HEK293 (cell line): ENCODE results near the gene ZAP70.

ENCODE experiments used
- CTCF ChIA-PET: fragments of 350-600 bp; formaldehyde crosslinking; extraction: SDS; loops from one replicate; lab custom pipeline; 2021; ENCODE audit warnings: antibody characterized with exemption; lab: Yijun Ruan, JAX
- POLR2A ChIA-PET: fragments of 300-600 bp; formaldehyde crosslinking; extraction: SDS; loops from one replicate; lab custom pipeline; 2020; ENCODE audit warnings: antibody characterized with exemption, inconsistent platforms; lab: Yijun Ruan, JAX
- H3K27ac ChIP-seq: fragments of 200-500 bp; sonication (Bioruptor generic); 2 replicates; pipeline ENCODE4 v1.5.1; 2014; ENCODE audit warnings: low read depth, low read length, control low read depth, inconsistent platforms; ENCODE audit errors: extremely low read depth
- H3K36me3 ChIP-seq, 2 experiments: fragments of 200-500 bp in 1 of 2; sonication (Bioruptor generic) in 1 of 2; 1 replicate in 1 of 2; 2 replicates in 1 of 2; pipeline ENCODE4 v1.5.1; 2014 to 2017; ENCODE audit warnings: inconsistent platforms in 2 of 2, low read length in 2 of 2; ENCODE audit not compliant: control insufficient read depth in 2 of 2, insufficient read depth in 1 of 2
- H3K4me1 ChIP-seq: fragments of 200-500 bp; sonication (Bioruptor generic); 2 replicates; pipeline ENCODE4 v1.5.1; 2014; ENCODE audit warnings: mild to moderate bottlenecking, low read length, inconsistent platforms; ENCODE audit not compliant: control insufficient read depth, insufficient read depth
- H3K4me3 ChIP-seq: 2 replicates; pipeline ENCODE4 v1.5.1; 2011; ENCODE audit warnings: low read depth, mild to moderate bottlenecking, control low read depth, low read length, moderate library complexity
- H3K9me3 ChIP-seq: fragments of 200-500 bp; sonication (Bioruptor generic); 2 replicates; pipeline ENCODE4 v1.5.1; 2014; ENCODE audit warnings: low read depth, low read length, inconsistent platforms; ENCODE audit not compliant: control insufficient read depth, insufficient read depth
- MZF1 ChIP-seq: fragments of 450-650 bp; formaldehyde crosslinking; IDR thresholded peaks from 2 replicates; pipeline ENCODE4 v1.5.1; 2017; ENCODE audit warnings: missing biosample characterization, missing genetic modification characterization, borderline replicate concordance
- SCRT2 ChIP-seq: fragments of 450-650 bp; formaldehyde crosslinking; IDR thresholded peaks from 2 replicates; pipeline ENCODE4 v1.5.1; 2016; ENCODE audit warnings: missing biosample characterization, missing genetic modification characterization
- WT1 ChIP-seq: fragments of 450-650 bp; formaldehyde crosslinking; IDR thresholded peaks from 2 replicates; pipeline ENCODE4 v1.5.1; 2016; ENCODE audit warnings: missing biosample characterization, missing genetic modification characterization
- ZNF112 ChIP-seq: fragments of 450-650 bp; formaldehyde crosslinking; IDR thresholded peaks from 2 replicates; pipeline ENCODE4 v1.5.0; 2017; ENCODE audit warnings: missing biosample characterization, missing genetic modification characterization
- ZNF23 ChIP-seq: fragments of 450-650 bp; formaldehyde crosslinking; IDR thresholded peaks from 2 replicates; pipeline ENCODE4 v1.5.1; 2016; ENCODE audit warnings: missing biosample characterization, missing genetic modification characterization, borderline replicate concordance
- ZNF292 ChIP-seq: fragments of 450-650 bp; formaldehyde crosslinking; IDR thresholded peaks from 2 replicates; pipeline ENCODE4 v1.5.1; 2016; ENCODE audit warnings: low read depth, missing biosample characterization, missing genetic modification characterization, borderline replicate concordance
- ZNF423 ChIP-seq: fragments of 450-650 bp; formaldehyde crosslinking; IDR thresholded peaks from 2 replicates; pipeline ENCODE4 v1.5.1; 2016; ENCODE audit warnings: missing biosample characterization, missing genetic modification characterization
- ZNF514 ChIP-seq: fragments of 450-650 bp; formaldehyde crosslinking; IDR thresholded peaks from 2 replicates; pipeline ENCODE4 v1.5.1; 2016; ENCODE audit warnings: missing biosample characterization, missing genetic modification characterization
- ZNF600 ChIP-seq: fragments of 450-650 bp; formaldehyde crosslinking; IDR thresholded peaks from 2 replicates; pipeline ENCODE4 v1.5.1; 2016; ENCODE audit warnings: missing biosample characterization, missing genetic modification characterization
- ZNF660 ChIP-seq: fragments of 450-650 bp; IDR thresholded peaks from 2 replicates; pipeline ENCODE4 v1.5.1; 2018; ENCODE audit warnings: missing biosample characterization, mild to moderate bottlenecking, missing genetic modification characterization
- ZNF776 ChIP-seq: fragments of 450-650 bp; formaldehyde crosslinking; IDR thresholded peaks from 2 replicates; pipeline ENCODE4 v1.5.0; 2017; ENCODE audit warnings: missing biosample characterization, missing genetic modification characterization, borderline replicate concordance
- ZSCAN30 ChIP-seq: fragments of 450-650 bp; IDR thresholded peaks from 2 replicates; pipeline ENCODE4 v1.5.1; 2018; ENCODE audit warnings: missing biosample characterization, mild to moderate bottlenecking, missing genetic modification characterization, moderate library complexity
- TF ChIP-seq, protein P1 (sequence below): fragments of 450-650 bp; formaldehyde crosslinking; IDR thresholded peaks from 2 replicates; pipeline ENCODE4 v1.5.1; 2016; ENCODE audit warnings: missing biosample characterization, missing genetic modification characterization
- TF ChIP-seq, protein P2 (sequence below): fragments of 450-650 bp; IDR thresholded peaks from 2 replicates; pipeline ENCODE4 v1.5.1; 2018; ENCODE audit warnings: missing biosample characterization, mild to moderate bottlenecking, missing genetic modification characterization
- TF ChIP-seq, protein P3 (sequence below): fragments of 450-650 bp; formaldehyde crosslinking; IDR thresholded peaks from 2 replicates; pipeline ENCODE4 v1.5.1; 2017; ENCODE audit warnings: missing biosample characterization, missing genetic modification characterization

Gene ZAP70

DNA sequence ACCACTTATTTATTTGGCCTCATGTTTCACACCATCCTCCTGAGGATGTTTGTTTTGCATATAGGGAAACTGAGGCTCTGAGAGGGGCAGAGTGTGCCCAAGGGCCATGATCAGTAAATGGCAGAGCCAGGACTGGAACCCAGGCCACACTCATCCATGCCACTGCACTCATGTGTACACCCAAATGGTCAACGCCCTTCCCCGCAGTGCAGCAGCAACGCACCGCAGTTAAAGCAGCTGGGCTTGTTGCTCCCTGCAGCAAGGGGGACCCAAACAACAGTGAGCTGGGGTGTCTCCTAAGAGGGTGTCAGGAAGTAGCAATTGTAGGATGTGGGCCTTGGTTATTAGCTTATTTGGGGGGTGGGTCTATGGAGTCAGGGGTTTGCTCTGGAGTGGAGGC, 36.6 kb downstream of the ZAP70 start (continued):
- TF ChIP-seq, protein P1, sequence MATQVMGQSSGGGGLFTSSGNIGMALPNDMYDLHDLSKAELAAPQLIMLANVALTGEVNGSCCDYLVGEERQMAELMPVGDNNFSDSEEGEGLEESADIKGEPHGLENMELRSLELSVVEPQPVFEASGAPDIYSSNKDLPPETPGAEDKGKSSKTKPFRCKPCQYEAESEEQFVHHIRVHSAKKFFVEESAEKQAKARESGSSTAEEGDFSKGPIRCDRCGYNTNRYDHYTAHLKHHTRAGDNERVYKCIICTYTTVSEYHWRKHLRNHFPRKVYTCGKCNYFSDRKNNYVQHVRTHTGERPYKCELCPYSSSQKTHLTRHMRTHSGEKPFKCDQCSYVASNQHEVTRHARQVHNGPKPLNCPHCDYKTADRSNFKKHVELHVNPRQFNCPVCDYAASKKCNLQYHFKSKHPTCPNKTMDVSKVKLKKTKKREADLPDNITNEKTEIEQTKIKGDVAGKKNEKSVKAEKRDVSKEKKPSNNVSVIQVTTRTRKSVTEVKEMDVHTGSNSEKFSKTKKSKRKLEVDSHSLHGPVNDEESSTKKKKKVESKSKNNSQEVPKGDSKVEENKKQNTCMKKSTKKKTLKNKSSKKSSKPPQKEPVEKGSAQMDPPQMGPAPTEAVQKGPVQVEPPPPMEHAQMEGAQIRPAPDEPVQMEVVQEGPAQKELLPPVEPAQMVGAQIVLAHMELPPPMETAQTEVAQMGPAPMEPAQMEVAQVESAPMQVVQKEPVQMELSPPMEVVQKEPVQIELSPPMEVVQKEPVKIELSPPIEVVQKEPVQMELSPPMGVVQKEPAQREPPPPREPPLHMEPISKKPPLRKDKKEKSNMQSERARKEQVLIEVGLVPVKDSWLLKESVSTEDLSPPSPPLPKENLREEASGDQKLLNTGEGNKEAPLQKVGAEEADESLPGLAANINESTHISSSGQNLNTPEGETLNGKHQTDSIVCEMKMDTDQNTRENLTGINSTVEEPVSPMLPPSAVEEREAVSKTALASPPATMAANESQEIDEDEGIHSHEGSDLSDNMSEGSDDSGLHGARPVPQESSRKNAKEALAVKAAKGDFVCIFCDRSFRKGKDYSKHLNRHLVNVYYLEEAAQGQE (tag by site-specific recombination), result no peak
- TF ChIP-seq SCRT2 (tag by site-specific recombination), result no peak
- no peak for TF ChIP-seq ZNF292 (tag by site-specific recombination)
- TF ChIP-seq ZNF423 (tag by site-specific recombination), result no peak
- no peak for TF ChIP-seq ZNF660 (tag by site-specific recombination)
- TF ChIP-seq, protein P2, sequence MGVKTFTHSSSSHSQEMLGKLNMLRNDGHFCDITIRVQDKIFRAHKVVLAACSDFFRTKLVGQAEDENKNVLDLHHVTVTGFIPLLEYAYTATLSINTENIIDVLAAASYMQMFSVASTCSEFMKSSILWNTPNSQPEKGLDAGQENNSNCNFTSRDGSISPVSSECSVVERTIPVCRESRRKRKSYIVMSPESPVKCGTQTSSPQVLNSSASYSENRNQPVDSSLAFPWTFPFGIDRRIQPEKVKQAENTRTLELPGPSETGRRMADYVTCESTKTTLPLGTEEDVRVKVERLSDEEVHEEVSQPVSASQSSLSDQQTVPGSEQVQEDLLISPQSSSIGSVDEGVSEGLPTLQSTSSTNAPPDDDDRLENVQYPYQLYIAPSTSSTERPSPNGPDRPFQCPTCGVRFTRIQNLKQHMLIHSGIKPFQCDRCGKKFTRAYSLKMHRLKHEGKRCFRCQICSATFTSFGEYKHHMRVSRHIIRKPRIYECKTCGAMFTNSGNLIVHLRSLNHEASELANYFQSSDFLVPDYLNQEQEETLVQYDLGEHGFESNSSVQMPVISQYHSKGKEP (tag by site-specific recombination), result no peak
- no peak for TF ChIP-seq ZSCAN30

DNA sequence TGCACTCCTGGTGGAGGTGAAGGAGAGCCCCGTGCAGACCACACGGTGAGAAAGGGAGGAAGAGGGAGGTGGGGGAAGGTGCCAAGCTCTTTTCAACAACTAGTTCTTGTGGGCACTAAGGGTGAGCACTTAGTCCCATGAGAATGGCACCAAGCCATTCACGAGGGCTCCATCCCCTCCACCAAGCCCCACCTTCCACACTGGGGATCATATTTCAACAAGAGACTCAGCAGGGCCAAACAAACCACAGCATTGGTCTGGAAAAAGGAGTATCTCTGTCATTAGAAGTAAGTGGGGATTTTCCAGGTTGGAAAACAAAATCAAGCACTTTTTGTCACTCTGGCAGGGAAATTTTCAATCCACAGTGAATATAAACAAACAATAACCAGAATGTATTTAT, 38.4 kb downstream of the ZAP70 start:
- no peak overlapping the region for H3K27ac ChIP-seq
- H3K4me3 ChIP-seq, result no peak overlapping the region
- TF ChIP-seq ZNF112 (tag by site-specific recombination) (no peak), ZNF514 (tag by site-specific recombination) (no peak), WT1 (tag by site-specific recombination) (peak; percentile 42), ZNF23 (tag by site-specific recombination) (no peak), ZNF776 (tag by site-specific recombination) (no peak), MZF1 (tag by site-specific recombination) (peak; percentile 90), ZNF600 (peak; percentile 21; the same call in 1 of the 2 replicates)
- TF ChIP-seq, protein P3, sequence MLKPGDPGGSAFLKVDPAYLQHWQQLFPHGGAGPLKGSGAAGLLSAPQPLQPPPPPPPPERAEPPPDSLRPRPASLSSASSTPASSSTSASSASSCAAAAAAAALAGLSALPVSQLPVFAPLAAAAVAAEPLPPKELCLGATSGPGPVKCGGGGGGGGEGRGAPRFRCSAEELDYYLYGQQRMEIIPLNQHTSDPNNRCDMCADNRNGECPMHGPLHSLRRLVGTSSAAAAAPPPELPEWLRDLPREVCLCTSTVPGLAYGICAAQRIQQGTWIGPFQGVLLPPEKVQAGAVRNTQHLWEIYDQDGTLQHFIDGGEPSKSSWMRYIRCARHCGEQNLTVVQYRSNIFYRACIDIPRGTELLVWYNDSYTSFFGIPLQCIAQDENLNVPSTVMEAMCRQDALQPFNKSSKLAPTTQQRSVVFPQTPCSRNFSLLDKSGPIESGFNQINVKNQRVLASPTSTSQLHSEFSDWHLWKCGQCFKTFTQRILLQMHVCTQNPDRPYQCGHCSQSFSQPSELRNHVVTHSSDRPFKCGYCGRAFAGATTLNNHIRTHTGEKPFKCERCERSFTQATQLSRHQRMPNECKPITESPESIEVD (tag by site-specific recombination), result peak; percentile 64
- ChIA-PET POLR2A (no interaction called here), CTCF (interaction anchor here (0.9 to 3.8 kb wide), 3 partner anchors 10 to 52 kb away, joined by 3 to 23 read pairs (median 9); no protein-coding TSS in a partner anchor)
- H3K9me3 ChIP-seq, result no peaks in the 10 kb centered on the region
- peaks cover 4 to 17% of the 10 kb centered on the region in 2 experiments for H3K36me3 ChIP-seq
- 0 out of 2 replicates have a peak, but pooled peaks cover 5% of the 10 kb centered on the region for H3K4me1 ChIP-seq
